ENCODE measurements around the gene GASK1B. TPM values are rescaled to one million over a fixed set of nuclear protein-coding genes. Genes with fewer than 3 reads are reported as not detected.

Gene GASK1B
- total and polyA plus RNA-seq, 7 donors, result 6.7 to 59.5 (median 34.4) TPM

- peak overlapping the region in 2 of 4 donors; percentile 2 to 20 for H3K27ac ChIP-seq
Measured at GRCh38 chr4:158131027-158131426, 41.8 kb downstream of the GASK1B start.

GRCh38 chr4:158130204-158130603, 42.6 kb downstream of the GASK1B start:
- WGBS, 2 donors, result 96% methylated on average over 2 of the region's 2 CpGs

More at GRCh38 chr4:158131027-158131426, 41.8 kb downstream of the GASK1B start:
- Histone ChIP-seq H3K9me3 (no peaks in the 10 kb centered on the region), H3K4me1 (peaks cover 0 to 12% (median 5%) of the 10 kb centered on the region in 4 donors), H3K36me3 (peaks cover 0 to 8% (median 2%) of the 10 kb centered on the region in 4 donors), H3K4me3 (no peak overlapping the region), H3K27me3 (no peaks in the 10 kb centered on the region)
- intact Hi-C loops (cut with DNase I), result no loop called here
- 43 to 46% methylated on average over 1 of the region's 1 CpG for WGBS, 2 donors
- TF ChIP-seq POLR2A (IDR thresholded peaks at IDR 0.05), result no peak
- TF ChIP-seq EP300 (IDR thresholded peaks at IDR 0.05), result no peak
- no peak for TF ChIP-seq CTCF (IDR thresholded peaks at IDR 0.05)
- no peak for TF ChIP-seq POLR2AphosphoS5 (IDR thresholded peaks at IDR 0.05)
- no peak for DNase-seq

GRCh38 chr4:158129694-158130093, 43.1 kb downstream of the GASK1B start:
- peaks cover 0 to 26% (median 5%) of the 10 kb centered on the region in 4 donors for H3K4me1 ChIP-seq
- H3K4me3 ChIP-seq, result no peak overlapping the region
- DNase-seq, result no peak
- H3K27me3 ChIP-seq, result no peaks in the 10 kb centered on the region
- intact Hi-C loops (cut with DNase I), result no loop called here
- peaks cover 0 to 8% (median 2%) of the 10 kb centered on the region in 4 donors for H3K36me3 ChIP-seq
- 91 to 98% methylated on average over 2 of the region's 2 CpGs for WGBS, 2 donors
- H3K27ac ChIP-seq, result no peak overlapping the region
- H3K9me3 ChIP-seq, result no peaks in the 10 kb centered on the region
- TF ChIP-seq POLR2AphosphoS5 (IDR thresholded peaks at IDR 0.05) (no peak), POLR2A (IDR thresholded peaks at IDR 0.05) (no peak), CTCF (IDR thresholded peaks at IDR 0.05) (no peak), EP300 (IDR thresholded peaks at IDR 0.05) (no peak)

More at GRCh38 chr4:158130204-158130603, 42.6 kb downstream of the GASK1B start:
- no peak for DNase-seq
- no peaks in the 10 kb centered on the region for H3K9me3 ChIP-seq
- TF ChIP-seq CTCF (IDR thresholded peaks at IDR 0.05), result no peak
- TF ChIP-seq EP300 (IDR thresholded peaks at IDR 0.05), result no peak
- no peak for TF ChIP-seq POLR2A (IDR thresholded peaks at IDR 0.05)
- no peak for TF ChIP-seq POLR2AphosphoS5 (IDR thresholded peaks at IDR 0.05)
- H3K4me3 ChIP-seq, result no peak overlapping the region
- peaks cover 0 to 8% (median 2%) of the 10 kb centered on the region in 4 donors for H3K36me3 ChIP-seq
- H3K27ac ChIP-seq, result no peak overlapping the region
- H3K4me1 ChIP-seq, result peaks cover 0 to 20% (median 5%) of the 10 kb centered on the region in 4 donors
- intact Hi-C loops (cut with DNase I), result no loop called here
- no peaks in the 10 kb centered on the region for H3K27me3 ChIP-seq

- peaks cover 0 to 26% (median 2%) of the 10 kb centered on the region in 4 donors for H3K4me1 ChIP-seq
- peaks cover 0 to 8% (median 2%) of the 10 kb centered on the region in 4 donors for H3K36me3 ChIP-seq
- no peak overlapping the region for H3K4me3 ChIP-seq
- H3K27me3 ChIP-seq, result no peaks in the 10 kb centered on the region
- H3K9me3 ChIP-seq, result no peaks in the 10 kb centered on the region
- intact Hi-C loops (cut with DNase I), result no loop called here
- no peak overlapping the region for H3K27ac ChIP-seq
- no peak for DNase-seq
- no peak for TF ChIP-seq CTCF (IDR thresholded peaks at IDR 0.05)
- TF ChIP-seq POLR2A (IDR thresholded peaks at IDR 0.05), result no peak
- TF ChIP-seq EP300 (IDR thresholded peaks at IDR 0.05), result no peak
- WGBS, 2 donors, result 96% methylated on average over 5 of the region's 5 CpGs
Measured at GRCh38 chr4:158128540-158128939, 44.3 kb downstream of the GASK1B start.

- intact Hi-C loops (cut with DNase I), result no loop called here
- TF ChIP-seq POLR2A (IDR thresholded peaks at IDR 0.05), result no peak
- no peak for TF ChIP-seq CTCF (IDR thresholded peaks at IDR 0.05)
- TF ChIP-seq EP300 (IDR thresholded peaks at IDR 0.05), result no peak
- no peak for TF ChIP-seq POLR2AphosphoS5 (IDR thresholded peaks at IDR 0.05)
- no peaks in the 10 kb centered on the region for H3K9me3 ChIP-seq
- peak overlapping the region in 2 of 4 donors; percentile 36 to 41 for H3K27ac ChIP-seq
- DNase-seq, result no peak
- 80 to 89% methylated on average over 1 of the region's 1 CpG for WGBS, 2 donors
- peaks cover 0 to 8% (median 0%) of the 10 kb centered on the region in 4 donors for H3K36me3 ChIP-seq
- H3K4me3 ChIP-seq, result no peak overlapping the region
- H3K4me1 ChIP-seq, result peaks cover 0 to 46% (median 25%) of the 10 kb centered on the region in 4 donors
- H3K27me3 ChIP-seq, result no peaks in the 10 kb centered on the region
Measured at GRCh38 chr4:158125310-158125709, 47.5 kb downstream of the GASK1B start.
